HK-2 (cell line): Measurements from ENCODE around the gene DPPA2.
"Not testable (repeated sequence)": the region's sequence is repeated elsewhere in the genome, so short reads cannot be mapped to it uniquely, and the experiment has no call there.

Source experiments
- DNase-seq: peaks from one replicate; pipeline ENCODE4 v3.0.0-alpha.2; 2018; ENCODE audit not compliant: unreplicated experiment

DPPA2 gene, protein sequence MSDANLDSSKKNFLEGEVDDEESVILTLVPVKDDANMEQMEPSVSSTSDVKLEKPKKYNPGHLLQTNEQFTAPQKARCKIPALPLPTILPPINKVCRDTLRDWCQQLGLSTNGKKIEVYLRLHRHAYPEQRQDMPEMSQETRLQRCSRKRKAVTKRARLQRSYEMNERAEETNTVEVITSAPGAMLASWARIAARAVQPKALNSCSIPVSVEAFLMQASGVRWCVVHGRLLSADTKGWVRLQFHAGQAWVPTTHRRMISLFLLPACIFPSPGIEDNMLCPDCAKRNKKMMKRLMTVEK

DNA sequence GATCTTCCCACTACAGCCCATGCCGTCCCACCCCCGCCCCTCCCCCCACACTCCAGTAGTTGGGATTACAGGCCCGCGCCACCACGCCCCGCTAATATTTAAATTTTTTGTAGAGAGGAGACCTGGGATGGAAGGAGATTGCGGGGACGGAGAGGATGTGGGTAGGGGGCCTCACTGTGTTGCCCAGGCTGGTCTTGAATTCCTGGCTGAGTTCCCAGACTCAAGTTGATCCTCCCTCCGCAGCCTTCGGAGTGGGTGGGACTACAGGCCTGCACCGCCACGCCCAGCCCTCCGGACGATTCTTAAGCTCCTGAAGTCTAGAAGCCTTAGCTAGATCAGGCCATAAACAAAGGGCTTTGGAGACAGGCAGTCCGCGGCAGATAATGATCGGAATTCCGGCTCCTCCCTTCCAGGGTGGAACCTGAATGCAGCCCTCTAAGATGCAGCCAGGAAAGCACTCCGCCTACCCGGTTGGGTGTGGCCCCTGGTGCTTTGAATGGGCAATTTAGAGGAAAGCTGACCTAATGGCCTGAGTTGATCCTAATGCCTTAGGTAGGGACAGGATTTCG is at the start of gene DPPA2:
DPPA2 (minus strand) TSS at position 356 of the 569 bp plus-strand sequence. CDS start 1,975 bp downstream, outside the sequence.
- DNase-seq = no peak

DNA sequence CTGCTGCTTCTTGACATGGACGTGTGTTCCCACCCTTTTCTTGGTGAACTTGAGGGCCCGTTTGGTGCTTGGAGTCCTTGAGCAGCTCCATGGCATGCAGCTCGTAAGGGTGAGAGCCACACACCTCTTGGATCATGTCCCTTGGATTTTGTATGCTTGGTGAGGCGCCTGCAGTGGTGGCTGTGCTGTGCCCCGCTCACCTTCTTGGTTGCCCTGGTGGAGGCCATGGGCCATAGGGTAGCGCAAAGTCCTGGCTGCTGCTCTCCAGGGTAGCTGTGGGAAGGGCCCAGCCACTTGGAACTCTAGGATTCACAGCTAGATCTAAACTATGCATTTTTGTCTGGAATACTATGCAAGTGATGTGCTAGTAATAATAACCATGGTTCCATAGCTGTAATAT is 47.8 kb upstream of the DPPA2 start:
- no peak for DNase-seq

DNA sequence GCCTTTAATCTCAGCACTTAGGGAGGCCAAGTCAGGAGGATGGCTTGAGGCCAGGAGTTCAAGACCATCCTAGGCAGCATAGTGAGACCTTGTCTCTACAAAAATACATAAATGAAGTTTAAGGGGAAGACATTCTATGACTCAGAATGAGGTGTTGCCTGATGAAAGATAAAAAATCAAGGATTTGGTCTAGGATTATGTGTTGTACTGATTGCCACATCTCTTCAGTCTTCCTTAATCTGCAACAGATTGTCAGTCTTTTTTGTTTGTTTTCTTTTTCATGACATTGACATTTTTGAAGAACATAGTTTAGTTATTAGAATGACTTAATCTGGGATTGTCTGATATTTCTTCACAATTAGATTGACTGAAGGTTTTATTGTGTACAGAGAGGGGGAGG is 47.3 kb upstream of the DPPA2 start:
- DNase-seq = no peak

DNA sequence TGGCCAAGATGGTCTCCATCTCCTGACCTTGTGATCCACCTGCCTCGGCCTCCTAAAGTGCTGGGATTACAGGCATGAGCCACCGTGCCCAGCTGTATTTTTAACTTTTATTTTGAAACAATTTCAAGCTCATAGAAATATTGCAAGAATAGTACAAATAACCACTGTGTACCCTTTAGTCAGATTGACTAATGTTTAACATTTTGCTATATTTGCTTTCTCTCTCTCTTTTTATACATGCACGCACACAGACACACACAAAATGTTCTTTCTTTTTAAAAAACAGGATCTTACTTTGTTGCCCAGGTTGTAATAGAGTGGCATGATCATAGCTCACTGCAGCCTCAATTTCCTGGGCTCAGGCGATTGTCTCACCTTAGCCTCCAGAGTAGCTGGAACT is 46.5 kb upstream of the DPPA2 start:
- no peak for DNase-seq

DNA sequence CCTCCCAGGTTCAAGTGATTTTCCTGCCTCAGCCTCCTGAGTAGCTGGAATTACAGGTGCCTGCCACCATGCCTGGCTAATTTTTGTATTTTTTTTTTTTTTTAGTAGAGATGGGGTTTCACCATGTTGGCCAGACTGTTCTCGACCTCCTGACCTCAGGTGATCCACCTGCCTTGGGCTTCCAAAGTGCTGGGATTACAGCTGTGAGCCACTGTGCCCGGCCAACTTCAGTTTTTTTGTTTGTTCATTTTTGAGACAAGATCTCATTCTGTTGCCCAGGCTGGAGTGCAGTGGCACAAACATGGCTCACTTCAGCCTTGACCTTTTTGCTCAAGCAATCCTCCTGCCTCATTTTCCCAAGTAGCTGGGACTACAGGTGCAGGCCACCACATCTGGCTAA is 42.5 kb upstream of the DPPA2 start:
- not testable (repeated sequence) for DNase-seq

DNA sequence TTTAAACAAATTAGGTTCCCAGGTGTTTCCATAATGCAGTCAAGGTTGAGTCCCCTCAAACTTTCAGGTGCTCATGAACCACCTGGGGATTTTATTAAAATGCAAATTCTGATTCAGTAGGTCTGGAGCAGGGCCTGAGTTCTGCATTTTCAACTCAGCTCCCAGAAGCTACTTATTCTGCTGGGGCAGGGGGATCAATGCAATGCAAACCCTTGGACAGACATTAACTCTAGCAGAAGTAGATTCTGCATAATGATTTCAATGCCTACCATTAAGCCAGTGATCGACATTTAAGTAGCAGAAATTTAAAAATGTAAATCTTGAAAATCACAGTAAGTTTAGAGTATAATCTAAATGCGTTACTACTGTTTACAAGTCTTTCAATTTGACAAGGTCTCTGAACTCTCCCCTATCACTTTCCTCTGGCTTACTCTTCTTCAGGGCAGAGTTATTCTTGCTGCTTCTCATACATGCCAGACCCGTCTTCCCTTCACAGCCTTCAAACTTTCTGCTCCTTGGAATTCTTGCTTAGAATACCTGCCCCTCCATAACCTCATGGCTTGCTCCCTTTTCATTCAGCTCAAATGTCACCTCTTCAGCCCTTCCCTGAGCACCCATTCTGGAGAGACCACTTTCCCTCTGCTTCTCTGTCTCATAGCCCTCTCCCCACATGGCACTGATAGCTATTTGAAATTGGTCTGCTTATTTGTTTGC is 40.3 kb upstream of the DPPA2 start:
- no peak for DNase-seq

DNA sequence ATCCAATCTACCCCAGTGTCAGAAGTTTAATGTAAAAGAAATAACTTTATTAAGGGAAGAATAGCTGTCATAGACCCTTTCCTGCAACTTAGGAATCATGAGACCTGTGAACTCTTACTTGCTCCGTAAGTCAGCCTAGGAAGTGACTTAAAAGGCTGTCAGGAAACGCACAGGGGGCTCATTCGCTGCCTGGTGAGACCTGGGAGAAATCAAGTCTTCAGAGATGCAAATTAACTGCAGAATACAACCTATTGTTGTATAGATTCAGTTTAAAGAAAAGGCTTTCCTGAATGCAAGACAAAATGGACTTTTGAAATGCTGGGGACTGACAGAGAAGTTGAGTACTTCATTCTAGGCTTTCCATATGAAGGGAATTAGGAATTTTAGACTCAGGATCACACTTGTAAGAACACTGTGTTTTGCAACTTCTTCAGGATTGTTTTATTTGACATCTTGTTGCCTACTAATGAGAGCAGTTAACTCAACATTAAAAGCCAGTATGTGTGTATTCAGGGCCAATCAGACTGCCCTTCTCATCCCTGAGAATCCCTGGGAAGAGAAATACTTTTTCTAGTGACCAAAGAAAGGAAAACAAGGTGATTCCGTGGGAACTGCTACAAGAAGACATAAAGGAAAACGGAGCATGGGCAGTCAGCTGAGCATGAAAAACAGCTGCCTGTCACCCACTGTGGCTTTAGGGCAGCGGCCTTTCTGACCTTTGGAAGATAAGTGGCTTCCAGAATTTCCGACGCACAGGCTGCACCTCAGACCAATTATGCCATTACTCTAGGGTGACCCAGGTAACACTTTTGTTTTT is 39.5 kb upstream of the DPPA2 start:
- DNase-seq = no peak

DNA sequence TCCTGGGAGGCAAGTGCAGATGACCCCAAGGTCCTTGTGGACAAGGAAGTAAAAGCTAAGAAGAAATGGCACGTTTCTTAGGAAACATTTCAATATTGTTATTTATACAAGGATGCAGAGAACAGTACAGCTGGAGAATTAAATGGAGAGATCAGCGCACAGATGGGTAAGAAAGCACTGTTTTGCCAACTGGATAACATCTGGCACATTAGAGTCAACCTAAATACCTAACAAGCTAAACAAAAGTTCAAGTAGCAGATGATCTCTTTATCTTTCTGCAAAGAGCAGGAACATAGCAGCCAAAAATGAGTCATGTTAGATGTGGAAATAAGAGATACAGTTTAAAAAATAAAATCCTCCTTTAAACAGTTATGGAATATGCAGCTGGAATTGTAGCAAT is 36.7 kb upstream of the DPPA2 start:
- no peak for DNase-seq

DNA sequence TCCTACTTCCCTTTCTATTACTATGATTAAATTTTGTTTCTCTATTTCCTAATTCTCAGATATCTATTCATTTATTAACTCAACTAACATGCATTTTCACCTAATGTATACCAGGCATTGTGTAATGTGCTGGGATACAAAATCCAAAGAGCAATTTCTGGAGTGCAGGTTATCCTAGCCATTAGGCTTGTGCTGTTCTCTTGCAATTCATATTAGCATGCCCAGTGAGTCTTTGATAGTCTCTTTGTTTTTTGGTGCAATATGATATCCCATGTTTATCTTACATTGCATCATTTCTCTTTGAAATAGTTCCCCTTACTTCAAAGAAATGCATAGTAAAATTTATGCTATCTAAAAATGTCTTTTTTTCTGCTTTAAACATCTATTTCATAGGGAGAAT is 34.9 kb upstream of the DPPA2 start:
- DNase-seq = no peak

DNA sequence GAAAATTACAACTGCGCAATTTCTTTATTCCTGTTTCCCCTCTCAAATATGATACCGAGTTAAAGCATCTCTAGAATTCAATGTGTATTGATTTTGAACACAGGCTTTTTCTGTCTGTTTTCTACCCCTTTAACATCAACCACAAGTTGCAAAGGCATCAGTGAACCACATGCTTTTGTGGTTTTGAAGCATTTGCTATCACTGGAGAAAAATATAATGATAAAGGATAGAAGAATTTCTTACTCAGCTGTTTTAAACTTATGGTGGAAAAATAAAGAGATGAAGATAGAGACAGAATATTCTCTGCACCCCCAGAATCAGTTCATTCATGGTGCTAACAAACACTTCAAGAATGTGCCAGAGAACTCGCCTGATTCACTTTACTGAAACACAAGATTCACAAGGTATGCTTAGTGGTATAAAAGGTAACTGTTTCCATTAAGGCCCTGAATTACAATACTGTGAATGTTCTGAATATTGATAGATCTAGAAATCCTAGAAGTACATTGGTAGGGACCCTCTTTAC is 30.5 kb upstream of the DPPA2 start:
- no peak for DNase-seq

DNA sequence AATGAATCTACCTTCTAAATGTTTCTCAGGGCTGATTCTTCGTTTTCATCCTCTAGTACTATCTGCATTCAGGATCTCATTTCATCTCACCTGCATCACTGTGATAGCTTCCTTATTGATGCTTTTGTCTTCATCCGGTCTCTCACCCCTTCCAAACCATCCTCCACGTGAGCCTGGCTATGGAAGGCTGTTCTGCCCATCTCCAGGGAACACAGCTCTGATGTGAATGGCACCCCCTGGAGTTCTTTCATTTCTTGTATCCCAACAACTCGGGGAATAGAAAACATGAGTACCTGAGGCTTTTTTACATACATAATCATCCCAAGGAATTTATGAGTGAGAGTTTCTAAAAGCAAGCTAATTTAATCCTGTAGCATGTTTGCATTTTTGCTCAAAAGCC is 29.8 kb upstream of the DPPA2 start:
- no peak for DNase-seq

DNA sequence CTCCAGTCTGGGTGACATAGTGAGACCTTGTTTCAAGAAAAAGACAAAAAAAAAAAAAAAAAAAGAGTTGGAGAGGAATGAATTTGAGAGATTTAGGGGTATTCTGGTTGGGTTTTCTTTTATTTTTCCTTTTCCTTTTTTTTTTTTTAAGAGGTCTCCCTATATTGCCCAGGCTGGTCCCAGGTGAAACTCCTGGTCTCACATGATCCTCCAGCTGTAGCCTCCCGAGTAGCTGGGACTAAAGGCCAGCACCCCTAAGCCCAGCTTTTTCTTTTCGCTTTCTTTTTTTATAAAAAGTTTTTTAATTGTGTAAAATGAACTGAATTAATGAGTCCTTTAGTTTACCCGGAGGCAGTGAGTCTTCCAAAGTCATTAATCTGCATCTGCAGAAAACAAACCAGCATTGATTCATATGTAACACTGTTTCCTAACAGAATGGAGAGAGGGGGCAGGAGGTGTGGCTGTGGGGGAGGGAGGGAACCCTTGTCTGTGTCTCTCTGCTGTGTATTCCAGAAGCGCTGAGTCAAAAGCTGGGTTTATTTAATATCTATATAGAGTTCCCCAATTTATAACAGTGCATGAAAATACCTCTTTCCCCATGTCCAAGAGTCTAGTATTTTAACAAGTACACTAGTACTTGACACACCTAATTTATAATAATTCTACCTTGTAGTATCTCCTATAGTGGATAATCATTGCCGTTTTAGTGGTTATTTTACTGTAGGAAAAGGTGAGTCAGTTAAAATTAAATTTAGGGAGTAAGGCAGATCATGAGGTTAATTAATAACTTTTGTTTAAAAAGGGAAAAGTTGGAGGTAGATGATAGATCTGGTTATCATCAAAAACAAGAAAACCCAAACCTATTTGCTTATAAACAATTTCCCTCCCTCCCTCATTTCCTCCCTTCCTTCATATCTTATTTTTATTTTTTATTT is 23.7 kb upstream of the DPPA2 start:
- DNase-seq = no peak

DNA sequence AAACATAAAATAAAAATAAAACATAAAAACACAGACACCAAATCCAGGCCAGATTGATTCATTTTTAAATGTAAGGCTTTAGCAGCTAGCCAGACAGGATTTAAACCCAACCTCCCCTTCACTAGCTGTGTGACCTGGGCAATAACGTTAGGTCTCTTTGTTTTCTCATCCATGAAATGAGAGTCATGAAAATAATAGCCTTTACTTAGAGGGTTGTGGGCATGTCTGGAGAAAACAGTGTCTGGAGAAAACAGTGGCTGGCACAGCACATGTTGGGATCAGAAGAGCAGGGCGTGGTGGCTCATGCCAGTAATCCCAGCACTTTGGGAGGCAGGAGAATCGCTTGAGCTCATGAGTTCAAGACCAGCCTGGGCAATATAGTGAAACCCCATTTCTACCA is 22.9 kb upstream of the DPPA2 start:
- DNase-seq = no peak

DNA sequence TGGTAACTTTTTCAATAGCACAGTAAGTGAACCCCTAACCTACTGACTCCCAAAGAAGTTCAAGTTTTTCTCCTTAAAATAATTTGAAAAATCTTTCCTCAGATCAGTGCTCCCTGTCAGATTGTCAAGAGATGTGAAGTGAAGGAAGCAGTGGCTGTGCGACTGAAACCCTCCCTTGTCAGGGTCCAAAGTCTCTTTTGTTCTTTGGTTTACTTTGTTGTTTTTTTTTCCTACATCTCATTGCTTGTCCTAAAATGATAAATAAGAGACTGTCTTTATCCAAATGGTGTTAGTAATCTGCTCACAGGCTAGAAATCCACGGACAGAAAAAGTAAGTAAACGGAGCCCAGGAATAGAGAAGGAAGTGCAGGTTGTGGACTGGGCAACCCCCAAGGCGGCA is 22.0 kb upstream of the DPPA2 start:
- DNase-seq = no peak

DNA sequence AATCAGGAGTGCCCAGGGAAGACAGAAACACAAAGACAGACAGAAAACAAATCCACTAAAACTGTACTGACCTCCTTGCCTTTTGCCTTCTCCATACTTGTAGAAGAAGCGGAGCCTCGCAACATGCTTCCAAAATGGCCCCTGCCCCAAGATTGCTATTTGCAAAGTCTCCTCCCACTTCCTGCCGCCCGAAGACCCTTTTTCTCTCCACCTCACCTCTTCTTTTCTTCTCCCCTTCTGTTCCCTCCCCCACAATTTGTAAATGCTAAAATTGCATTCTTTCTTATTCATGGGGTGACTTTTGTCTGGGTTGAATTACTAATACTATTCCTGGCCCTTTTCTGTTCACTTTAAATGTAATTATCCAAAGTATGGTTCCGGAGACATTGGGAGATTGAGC is 21.1 kb upstream of the DPPA2 start, which contains the start of gene DPPA4:
DPPA4 (minus strand) TSS at position 154 of the 400 bp plus-strand sequence; CDS start at position 125, 29 bp downstream.
- no peak for DNase-seq

DNA sequence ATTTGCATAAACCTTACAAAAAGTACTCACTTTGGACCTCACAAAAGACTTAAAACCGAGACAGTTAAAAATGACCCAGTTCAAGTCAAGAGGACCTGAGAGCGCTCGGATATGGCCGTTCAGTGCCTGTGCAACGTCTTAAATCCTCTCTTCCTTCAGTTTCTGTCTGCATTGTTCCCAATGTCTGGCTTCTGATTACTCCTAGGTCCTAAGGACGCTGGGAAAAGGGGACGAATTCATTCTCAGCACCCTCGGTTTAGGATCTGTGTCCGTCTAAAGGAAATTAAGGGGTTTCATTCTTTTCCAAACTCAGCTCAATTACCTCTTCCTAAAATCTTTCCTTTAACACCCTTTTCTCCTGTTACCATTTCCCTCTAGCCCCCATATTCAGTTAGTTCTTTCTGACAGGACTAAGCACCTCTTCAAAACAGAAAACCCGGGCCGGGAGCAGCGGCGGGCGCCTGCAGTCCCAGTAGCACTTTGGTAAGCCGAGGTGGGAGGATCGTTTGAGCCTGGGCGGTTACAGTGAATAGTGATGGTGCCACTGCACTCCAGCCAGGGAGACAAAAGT is 20.1 kb upstream of the DPPA2 start:
- DNase-seq = no peak

DNA sequence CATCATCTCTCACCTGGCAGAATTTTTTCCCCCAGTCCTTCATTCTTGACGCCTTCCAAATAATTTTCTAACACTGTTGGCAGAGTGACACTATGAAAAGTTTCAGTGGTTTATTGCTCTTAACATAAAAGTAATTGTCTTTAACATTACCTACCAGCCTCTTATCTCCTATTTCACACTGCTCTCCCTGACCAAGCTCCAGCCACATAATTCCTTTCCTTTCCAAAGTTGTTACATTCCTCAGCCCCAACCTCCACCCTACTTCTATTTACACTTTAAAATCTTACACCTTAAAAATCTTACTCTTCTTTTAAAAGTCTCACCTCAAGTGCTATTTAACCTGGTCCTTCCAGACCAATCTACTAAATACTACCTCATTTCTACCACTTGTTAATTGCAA is 18.3 kb upstream of the DPPA2 start:
- no peak for DNase-seq

DNA sequence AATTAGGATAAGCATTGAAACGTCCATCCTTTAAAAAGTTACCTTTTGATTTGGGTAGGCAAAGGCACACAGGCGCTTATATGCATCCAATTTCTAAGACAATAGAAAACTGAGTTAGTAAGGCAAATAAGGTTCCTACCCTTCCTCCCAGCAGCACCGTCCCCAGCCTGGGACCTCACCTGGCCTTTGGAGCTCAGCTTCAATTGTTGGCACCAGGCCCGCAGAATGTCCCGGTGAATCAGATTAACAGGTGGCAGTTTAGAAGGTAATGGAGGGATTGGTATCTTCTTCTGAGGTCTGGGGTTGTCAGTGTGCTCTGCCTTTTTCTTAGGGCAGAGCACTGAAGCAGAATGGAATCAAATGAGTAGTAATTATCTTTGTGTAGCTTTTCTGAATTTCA is 15.4 kb upstream of the DPPA2 start:
- DNase-seq = no peak

DNA sequence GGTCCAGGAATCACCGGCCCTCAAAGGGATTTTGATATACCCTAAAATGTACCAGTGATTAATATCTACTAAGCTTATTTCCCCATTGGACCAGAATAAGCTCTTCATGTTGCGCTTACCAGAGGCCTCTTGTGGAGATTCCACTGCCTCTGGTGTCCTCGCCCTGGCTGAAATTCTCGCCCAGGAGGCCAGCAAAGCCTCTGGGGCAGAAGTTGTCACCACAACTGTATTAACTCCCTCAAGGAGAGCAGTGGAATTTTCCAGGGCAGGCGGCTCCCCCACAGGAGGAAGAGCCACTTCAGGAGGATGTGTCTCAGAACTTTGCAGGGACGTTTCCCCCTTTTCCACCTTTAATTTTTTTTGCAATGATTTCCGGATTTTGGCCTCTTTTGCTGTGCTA is 14.1 kb upstream of the DPPA2 start:
- DNase-seq = no peak

DNA sequence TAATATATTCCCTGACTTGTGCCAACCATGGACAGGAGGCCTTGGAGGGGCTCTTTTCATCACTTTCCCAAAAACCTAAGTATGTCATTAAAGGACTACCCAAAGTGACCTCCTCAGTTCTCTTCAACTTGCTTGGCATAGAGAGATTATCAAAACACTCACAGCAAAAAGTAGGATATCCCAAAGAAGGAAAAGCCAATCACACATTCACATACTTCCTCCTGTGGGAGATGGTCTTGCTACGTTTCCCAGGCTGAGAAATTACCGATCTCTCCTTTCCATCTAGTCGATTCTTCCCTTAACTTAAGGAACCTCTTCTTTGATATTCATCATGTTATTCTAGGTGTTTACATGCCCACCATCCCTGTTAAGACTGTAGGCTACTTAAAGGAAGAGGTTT is 11.9 kb upstream of the DPPA2 start:
- no peak for DNase-seq

DNA sequence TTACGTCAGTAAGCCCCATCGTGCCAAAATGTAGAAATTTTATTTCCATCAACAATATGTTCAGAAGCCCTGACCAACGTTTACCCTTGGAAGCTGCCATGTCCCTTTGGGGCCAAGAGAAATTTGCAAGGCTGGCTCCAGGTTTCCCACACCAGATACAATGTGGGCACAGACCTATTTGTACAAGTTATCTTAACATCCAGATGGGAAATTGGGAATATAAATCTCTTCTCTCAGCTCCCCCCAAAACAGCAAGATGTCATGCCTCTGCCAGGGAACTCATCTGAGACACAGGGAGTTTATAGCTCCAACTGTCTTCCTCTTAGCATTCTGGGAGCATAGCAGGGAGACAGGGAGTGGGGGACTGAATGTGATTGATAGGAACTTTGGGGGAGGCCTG is 9.3 kb upstream of the DPPA2 start:
- DNase-seq = no peak
